NAMALWA (cell line): ENCODE measurements around the gene CFLAR.
"Not testable (repeated sequence)": the region's sequence is repeated elsewhere in the genome, so short reads cannot be mapped to it uniquely, and the experiment has no call there.

ENCODE experiments used
- DNase-seq: peaks from one replicate; pipeline ENCODE4 v3.0.0-alpha.2; 2015; ENCODE audit warnings: low spot score

Gene CFLAR

GRCh38 chr2:201183365-201183727 lies 67.4 kb downstream of the CFLAR start:
- DNase-seq = no peak

DNA sequence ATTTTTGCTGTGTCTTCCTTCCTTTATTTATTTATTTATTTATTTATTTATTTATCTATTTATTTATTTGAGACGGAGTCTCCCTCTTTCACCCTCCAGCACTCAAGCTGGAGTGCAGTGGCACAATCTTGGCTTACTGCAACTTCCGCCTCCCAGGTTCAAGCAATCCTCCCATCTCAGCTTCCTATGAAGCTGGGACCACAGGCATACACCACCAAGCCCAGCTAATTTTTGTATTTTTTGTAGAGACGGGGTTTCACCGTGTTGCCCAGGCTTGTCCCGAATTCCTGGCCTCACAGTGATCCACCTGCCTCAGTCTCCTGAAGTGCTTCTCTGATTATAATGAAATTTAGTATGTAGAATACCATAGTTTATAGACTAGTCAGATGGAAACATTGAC lies 67.9 kb downstream of the CFLAR start:
- DNase-seq = not testable (repeated sequence)

- not testable (repeated sequence) for DNase-seq
Measured at GRCh38 chr2:201184248-201184647, 68.3 kb downstream of the CFLAR start.

- no peak for DNase-seq
Measured at GRCh38 chr2:201185863-201186262, 69.9 kb downstream of the CFLAR start.

GRCh38 chr2:201186982-201187381 lies 71.0 kb downstream of the CFLAR start:
- DNase-seq = no peak

GRCh38 chr2:201188449-201188848 lies 72.5 kb downstream of the CFLAR start:
- DNase-seq = no peak

- no peak for DNase-seq
Measured at GRCh38 chr2:201191132-201191875, 75.3 kb downstream of the CFLAR start.

DNA sequence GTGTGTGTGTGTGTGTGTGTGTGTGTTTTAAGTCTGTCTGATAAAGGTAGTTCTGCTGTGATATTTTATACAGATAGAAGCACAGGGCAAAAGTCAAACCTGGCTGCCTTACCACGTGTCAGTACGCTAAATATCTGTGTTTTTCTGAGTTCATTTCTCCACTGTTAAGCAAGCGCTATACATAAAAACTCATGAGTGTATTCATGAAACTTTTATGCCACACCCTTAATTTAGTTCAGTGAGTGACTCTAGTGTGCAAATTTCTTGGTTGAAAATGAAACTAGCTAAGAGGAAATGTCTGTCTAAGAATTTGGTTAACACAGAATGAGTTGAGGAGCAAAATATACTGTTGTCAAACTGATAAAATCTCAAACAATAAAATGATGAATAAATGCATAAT lies 78.1 kb downstream of the CFLAR start:
- DNase-seq = peak; percentile 68

DNA sequence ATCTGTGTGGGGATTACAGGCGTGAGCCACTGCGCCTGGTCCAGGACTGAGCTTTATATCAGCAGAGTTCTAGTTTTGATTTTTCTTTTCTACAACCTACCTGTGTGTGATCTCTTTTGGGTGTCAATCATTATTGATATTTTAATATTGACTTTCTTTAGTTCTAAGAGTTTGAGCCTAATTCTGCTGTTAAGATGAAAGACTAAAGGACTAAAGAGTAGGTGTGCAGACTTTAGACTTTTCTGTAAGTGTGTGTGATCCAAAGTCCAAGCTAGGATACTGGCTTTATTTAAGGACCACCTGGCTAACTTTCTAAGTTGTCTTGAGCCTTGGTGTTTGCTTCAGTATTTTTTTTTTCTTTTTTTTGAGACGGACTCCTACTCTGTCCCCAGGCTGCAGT lies 79.4 kb downstream of the CFLAR start:
- no peak for DNase-seq

GRCh38 chr2:201196003-201196402 lies 80.0 kb downstream of the CFLAR start:
- DNase-seq = no peak

- DNase-seq = no peak
Measured at GRCh38 chr2:201196803-201197202, 80.8 kb downstream of the CFLAR start.

DNA sequence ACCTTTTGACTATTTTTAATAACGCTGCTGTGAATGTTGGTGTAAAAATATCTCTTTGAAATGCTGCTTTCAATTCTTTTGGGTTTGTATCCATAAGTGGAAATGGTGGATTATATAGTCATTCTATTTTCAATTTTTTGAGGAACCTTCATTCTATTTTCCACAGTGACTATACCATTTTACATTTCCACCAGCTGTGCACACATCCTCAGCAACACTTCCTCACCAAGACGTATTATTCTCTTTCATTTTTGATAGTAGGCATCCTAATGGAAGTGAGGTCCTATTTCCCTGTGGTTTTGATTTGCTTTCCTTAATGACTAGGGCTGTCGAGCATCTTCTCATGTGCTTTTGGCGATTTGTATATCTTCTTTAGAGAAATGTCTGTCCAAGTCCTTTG lies 81.8 kb downstream of the CFLAR start:
- no peak for DNase-seq

GRCh38 chr2:201199847-201200246 lies 83.9 kb downstream of the CFLAR start:
- DNase-seq = no peak

DNA sequence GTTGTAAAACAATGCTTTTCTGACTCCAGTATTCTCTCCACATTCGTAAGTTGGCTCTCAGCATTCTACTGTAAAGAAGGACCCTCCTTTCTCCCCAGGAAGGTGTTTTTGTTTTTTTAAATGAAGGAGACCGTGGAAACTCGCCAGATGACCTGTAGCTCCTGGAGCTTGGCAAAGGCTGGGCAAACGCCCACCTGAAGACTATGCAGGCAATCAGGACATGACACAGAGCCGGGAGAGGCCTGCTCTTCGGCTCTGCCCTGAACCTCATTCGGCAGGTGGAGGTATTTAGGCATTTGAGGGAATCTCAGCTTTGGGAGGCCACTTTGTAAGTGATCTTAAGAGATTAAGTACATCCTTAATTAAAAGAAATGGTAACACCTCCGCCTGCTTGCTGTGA lies 84.4 kb downstream of the CFLAR start:
- no peak for DNase-seq

GRCh38 chr2:201201371-201201770 lies 85.4 kb downstream of the CFLAR start:
- DNase-seq = no peak

DNA sequence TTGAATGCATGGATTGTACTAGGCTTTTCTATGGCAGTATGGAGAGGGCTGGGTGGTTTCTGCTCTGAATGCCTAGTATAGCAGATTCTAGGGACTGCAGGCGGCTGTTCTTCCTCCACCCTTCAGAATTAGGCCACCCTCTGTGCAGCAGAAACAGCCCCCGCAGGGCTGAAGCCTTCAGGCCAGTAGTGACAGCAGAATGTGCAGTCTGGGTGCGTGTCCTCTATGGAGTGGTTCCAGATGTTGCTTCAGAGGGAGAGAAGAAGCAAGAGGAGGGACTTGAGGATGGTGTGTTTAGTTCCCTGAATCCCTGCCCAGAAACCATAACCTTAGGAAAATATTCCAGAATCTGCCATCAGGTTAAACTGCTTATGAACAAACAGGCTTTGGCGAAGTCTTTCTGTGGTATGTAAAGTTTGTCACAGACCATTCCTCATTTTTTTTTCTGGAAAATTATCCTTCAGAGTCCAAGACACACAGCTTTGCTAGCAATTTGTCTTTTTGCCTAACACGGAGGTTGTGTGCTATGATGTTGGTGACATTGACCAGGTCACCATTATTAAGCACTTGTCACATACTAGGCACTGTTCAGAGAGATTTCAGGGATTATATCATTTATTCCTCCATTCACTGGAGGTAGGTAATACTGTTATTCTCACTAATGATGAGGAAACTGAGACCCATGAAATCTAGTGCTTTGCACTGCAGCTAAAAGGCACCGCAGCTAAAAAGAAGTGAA lies 88.1 kb downstream of the CFLAR start:
- DNase-seq = no peak

DNA sequence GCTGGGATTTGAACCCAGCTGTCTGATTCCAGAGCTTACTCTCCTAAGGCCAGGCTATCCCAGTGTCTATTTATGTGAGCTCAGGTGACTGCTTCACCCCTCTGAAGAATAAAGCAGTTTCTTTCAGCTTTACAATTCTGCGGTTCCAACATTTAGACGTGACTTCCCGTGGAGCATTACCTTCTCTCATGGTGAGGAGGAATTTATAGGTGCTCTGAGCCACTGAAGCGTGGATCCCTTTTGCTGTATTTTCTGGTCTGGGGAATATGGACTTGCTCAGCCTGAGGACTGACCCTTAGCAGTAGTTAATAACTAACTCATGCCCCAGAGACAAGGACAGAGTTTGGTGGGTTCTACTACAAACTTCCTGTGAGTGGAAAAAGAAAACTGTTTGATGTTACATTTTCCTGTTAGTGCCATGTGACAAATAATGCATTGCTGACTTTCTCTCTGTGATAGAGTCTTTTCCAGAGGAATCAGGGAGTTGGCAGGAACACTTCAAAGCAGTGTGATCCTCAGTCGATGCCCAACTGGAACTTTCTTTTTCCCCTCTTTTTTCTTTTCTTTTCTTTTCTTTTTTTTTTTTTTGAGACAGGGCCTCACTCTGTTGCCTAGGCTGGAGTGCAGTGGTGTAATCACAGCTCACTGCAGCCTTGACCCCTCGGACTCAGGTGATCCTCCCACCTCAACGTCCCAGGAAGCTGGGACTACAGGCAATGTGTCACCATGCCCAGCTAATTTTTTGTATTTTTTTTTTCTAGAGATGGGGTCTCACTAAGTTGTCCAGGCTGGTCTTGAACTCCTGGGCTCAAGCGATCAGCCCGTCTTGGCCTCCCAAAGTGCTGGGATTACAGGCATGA lies 88.9 kb downstream of the CFLAR start:
- no peak for DNase-seq

DNA sequence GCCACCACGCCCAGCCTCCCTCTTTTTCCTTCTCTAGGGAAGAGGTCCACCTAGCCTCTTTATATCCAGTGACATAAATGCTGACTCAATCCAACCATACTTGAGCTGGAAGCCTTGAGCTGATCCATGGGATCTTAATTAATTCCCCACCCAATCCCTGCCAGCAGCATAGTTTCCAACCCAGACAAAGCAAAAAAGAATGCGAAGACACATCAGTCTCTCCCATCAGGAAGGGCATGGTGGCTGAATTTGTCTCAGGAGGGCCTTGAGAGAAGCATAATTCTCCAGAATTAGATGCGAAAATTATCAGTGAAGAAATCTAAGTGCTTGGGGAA lies 89.5 kb downstream of the CFLAR start:
- no peak for DNase-seq

DNA sequence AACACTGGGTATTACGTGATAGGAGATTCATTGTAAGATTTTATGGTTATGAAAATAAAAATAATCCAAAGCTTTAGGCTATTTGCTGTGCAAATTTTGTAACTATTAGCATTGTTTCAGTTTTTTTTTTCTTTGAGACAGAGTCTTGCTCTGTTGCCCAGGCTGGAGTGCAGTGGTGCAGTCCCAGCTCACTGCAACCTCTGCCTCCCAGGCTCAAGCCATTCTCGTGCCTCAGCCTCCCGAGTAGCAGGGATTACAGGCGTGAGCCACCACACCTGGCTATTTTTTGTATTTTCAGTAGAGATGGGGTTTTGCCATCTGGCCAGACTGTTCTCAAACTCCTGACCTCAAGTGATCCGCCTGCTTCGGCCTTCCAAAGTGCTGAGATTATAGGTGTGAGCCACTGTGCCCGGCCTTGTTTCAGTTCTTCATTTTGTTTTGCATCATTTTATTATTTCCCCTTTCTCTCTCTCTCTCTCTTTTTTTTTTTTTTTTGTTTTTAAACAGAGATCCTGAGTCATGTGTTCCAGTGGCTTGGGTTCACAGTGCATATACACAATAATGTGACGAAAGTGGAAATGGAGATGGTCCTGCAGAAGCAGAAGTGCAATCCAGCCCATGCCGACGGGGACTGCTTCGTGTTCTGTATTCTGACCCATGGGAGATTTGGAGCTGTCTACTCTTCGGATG lies 92.7 kb downstream of the CFLAR start:
- peak; percentile 61 for DNase-seq

DNA sequence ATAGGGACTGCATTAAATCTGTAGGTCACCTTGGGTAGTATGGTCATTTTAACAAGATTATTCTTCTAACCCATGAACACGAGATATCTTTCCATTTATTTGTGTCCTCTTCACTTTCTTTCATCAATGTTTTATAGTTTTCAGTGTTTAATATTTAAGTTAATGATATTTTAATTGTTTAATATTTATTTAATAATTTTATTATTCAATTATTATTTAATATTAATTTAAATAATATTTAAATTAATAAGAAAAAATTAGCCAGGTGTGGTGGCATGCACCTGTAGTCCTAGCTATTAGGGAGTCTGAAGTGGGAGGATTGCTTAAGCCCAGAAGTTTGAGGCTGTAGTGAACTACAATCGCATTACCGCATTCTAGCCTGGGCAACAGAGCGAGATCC lies 100.0 kb downstream of the CFLAR start:
- DNase-seq = no peak

DNA sequence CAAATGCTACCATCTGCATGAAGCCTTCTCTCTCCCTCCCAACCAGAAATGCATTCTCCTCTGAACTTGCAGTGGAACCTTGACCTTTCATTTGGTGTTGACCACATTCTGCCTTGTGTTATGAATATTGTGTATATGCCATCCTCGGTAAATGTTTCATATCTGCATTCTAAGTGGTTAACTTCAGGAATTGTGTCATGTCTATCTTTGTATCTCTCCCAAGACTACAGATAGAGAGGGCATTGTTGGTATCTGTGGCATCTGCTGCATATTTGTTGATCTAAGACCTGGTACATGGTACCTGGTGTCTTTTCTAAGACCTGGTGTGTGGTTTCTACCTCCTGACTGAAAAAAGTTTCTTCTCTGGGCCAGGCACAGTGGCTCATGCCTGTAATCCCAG lies 101.0 kb downstream of the CFLAR start:
- no peak for DNase-seq

DNA sequence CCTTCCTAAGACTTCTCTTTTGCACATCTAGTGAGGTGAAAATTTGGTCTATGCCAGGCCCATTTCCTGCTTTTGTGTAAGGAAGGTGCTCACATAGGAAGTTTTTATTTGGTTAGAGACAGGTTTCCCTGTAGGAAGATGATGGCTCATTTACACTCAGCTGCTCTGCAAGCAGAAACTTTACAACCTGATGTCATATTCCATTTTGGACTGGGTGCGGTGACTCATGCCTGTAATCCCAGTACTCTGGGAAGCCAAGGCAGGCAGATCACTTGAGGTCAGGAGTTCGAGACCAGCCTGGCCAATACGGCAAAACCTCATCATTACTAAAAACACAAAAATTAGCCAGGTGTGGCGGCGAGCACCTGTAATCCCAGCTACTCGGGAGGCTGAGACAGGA lies 102.8 kb downstream of the CFLAR start:
- no peak for DNase-seq
